HCT116 (cell line): ENCODE measurements around the gene CCN5. TPM values are rescaled to one million over a fixed set of nuclear protein-coding genes. Genes with fewer than 3 reads are reported as not detected.
A peak's percentile ranks its signal among the peaks of the same experiment; 100 is the strongest.

Source experiments
- ATAC-seq: fragments of 200-7000 bp; cut with Tn5 transposase; 2 replicates; pipeline ENCODE4 v1.9.1; 2020; ENCODE audit warnings: mild to moderate bottlenecking, moderate library complexity
- BruUV-seq: library from RNA; stranded (reverse); fragments of 400-500 nt; replicated peaks from 2 replicates; lab custom pipeline; 2021; lab: Mats Ljungman, UMichigan
- CTCF ChIA-PET: fragments of 300-600 bp; sonication (Branson Sonifier 250); formaldehyde crosslinking; loops from one replicate; lab custom pipeline; 2021; ENCODE audit warnings: antibody characterized with exemption; lab: Charles Lee
- POLR2A ChIA-PET: fragments of 300-600, 350-600 bp; sonication (Branson Sonifier 250); formaldehyde crosslinking; loops from one replicate; lab custom pipeline; 2021; ENCODE audit warnings: antibody characterized with exemption; lab: Charles Lee
- RAD21 ChIA-PET, 2 experiments: fragments of 300-600 bp; sonication (Branson Sonifier 250); formaldehyde crosslinking; loops; one replicate each; lab custom pipeline; 2023; ENCODE audit warnings: low total read pairs in 2 of 2; ENCODE audit not compliant: uncharacterized antibody in 2 of 2, unreplicated experiment in 2 of 2, low non-redundant PET in 1 of 2; lab: Charles Lee
- DNase-seq: peaks from one replicate; pipeline ENCODE4 v3.0.0-alpha.2; 2010; ENCODE audit warnings: low read depth, low spot score
- H2AFZ ChIP-seq: fragments of 200-600 bp; shearing (Covaris generic), sonication (generic); 2 replicates; pipeline ENCODE4 v1.6.1; 2017; ENCODE audit warnings: low read depth, mixed run types, mixed read lengths, antibody characterized with exemption, low read length; ENCODE audit not compliant: poor library complexity, severe bottlenecking
- H3K27ac ChIP-seq: 2 replicates; pipeline ENCODE4 v1.5.1; 2012; ENCODE audit warnings: low read depth, low read length
- H3K27me3 ChIP-seq: fragments of 200-600 bp; sonication (generic); 2 replicates; pipeline ENCODE4 v1.6.1; 2016; ENCODE audit warnings: mixed run types, low read length, mixed read lengths; ENCODE audit not compliant: insufficient read depth
- H3K36me3 ChIP-seq, 2 experiments: fragments of 200-500 bp in 1 of 2; fragments of 200-600 bp in 1 of 2; sonication (Bioruptor generic) in 1 of 2; sonication (generic) in 1 of 2; 2 replicates each; pipeline versions ENCODE4 v1.5.1 to v1.6.1; 2014 to 2016; ENCODE audit warnings: low read length in 2 of 2, inconsistent platforms in 1 of 2, mixed read lengths in 1 of 2, mixed run types in 1 of 2; ENCODE audit not compliant: insufficient read depth in 2 of 2, control insufficient read depth in 1 of 2
- H3K4me1 ChIP-seq, 2 experiments: fragments of 200-600 bp in 1 of 2; sonication (generic) in 1 of 2; 2 replicates each; pipeline versions ENCODE4 v1.5.1 to v1.6.1; 2012 to 2017; ENCODE audit warnings: low read length in 2 of 2, inconsistent platforms in 1 of 2, mild to moderate bottlenecking in 1 of 2, mixed read lengths in 1 of 2, mixed run types in 1 of 2, moderate library complexity in 1 of 2; ENCODE audit not compliant: insufficient read depth in 2 of 2, control insufficient read depth in 1 of 2
- H3K4me2 ChIP-seq: fragments of 200-600 bp; sonication (generic); 2 replicates; pipeline ENCODE4 v1.6.1; 2017; ENCODE audit warnings: mixed run types, low read length, mixed read lengths
- H3K4me3 ChIP-seq, 2 experiments: fragments of 200-600 bp in 1 of 2; sonication (generic) in 1 of 2; replicated peaks in 1 of 2; 2 replicates each; pipeline ENCODE4 v1.5.1; 2011 to 2016; ENCODE audit warnings: low read length in 2 of 2, control low read depth in 1 of 2, low read depth in 1 of 2, mild to moderate bottlenecking in 1 of 2, mixed read lengths in 1 of 2, mixed run types in 1 of 2
- H3K79me2 ChIP-seq: fragments of 200-600 bp; sonication (generic); 2 replicates; pipeline ENCODE4 v1.6.1; 2017; ENCODE audit warnings: mild to moderate bottlenecking, mixed run types, low read length, moderate library complexity, mixed read lengths; ENCODE audit not compliant: insufficient read depth
- H3K9ac ChIP-seq: fragments of 200-600 bp; sonication (generic); 2 replicates; pipeline ENCODE4 v1.6.1; 2016; ENCODE audit warnings: low read length, mixed read lengths
- H3K9me2 ChIP-seq: fragments of 200-600 bp; sonication (generic), shearing (Covaris generic); 2 replicates; pipeline ENCODE4 v1.6.1; 2017; ENCODE audit warnings: mixed run types, mild to moderate bottlenecking, moderate library complexity; ENCODE audit not compliant: insufficient read depth
- H3K9me3 ChIP-seq, 2 experiments: fragments of 200-500 bp in 1 of 2; fragments of 200-600 bp in 1 of 2; sonication (Bioruptor generic) in 1 of 2; sonication (generic) in 1 of 2; 2 replicates each; pipeline ENCODE4 v1.6.1; 2014 to 2017; ENCODE audit warnings: low read length in 2 of 2, mixed read lengths in 2 of 2, inconsistent platforms in 1 of 2, low read depth in 1 of 2, mild to moderate bottlenecking in 1 of 2, mixed run types in 1 of 2, moderate library complexity in 1 of 2; ENCODE audit not compliant: control insufficient read depth in 1 of 2, insufficient read depth in 1 of 2
- H4K20me1 ChIP-seq: fragments of 200-600 bp; sonication (generic), shearing (Covaris generic); 2 replicates; pipeline ENCODE4 v1.6.1; 2017; ENCODE audit warnings: mixed run types, mild to moderate bottlenecking, moderate library complexity; ENCODE audit not compliant: insufficient read depth
- CEBPB ChIP-seq: IDR thresholded peaks from 2 replicates; pipeline ENCODE4 v1.6.1; 2012; ENCODE audit warnings: low read depth
- EGR1 ChIP-seq: IDR thresholded peaks from 2 replicates; pipeline ENCODE4 v1.6.1; 2012; ENCODE audit warnings: low read depth
- EZH2phosphoT487 ChIP-seq: fragments of 200-600 bp; IDR thresholded peaks from 2 replicates; pipeline ENCODE4 v1.6.1; 2018; ENCODE audit warnings: antibody characterized with exemption, borderline replicate concordance
- FOSL1 ChIP-seq: IDR thresholded peaks from 2 replicates; pipeline ENCODE4 v1.6.1; 2012; ENCODE audit warnings: low read depth
- POLR2A ChIP-seq: IDR thresholded peaks from 2 replicates; pipeline ENCODE4 v1.7.0; 2011; ENCODE audit warnings: borderline replicate concordance; ENCODE audit not compliant: insufficient read depth, insufficient read length; ENCODE audit errors: extremely low read depth
- POLR2AphosphoS5 ChIP-seq: IDR thresholded peaks from 2 replicates; pipeline ENCODE4 v1.6.1; 2011; ENCODE audit warnings: mild to moderate bottlenecking, low read depth, low read length, moderate library complexity
- RAD21 ChIP-seq: IDR thresholded peaks from 2 replicates; pipeline ENCODE4 v1.6.1; 2012; ENCODE audit warnings: low read depth, mild to moderate bottlenecking
- SRF ChIP-seq: IDR thresholded peaks from 2 replicates; pipeline ENCODE4 v1.6.1; 2012; ENCODE audit warnings: low read depth
- YY1 ChIP-seq: IDR thresholded peaks from 2 replicates; pipeline ENCODE4 v1.6.1; 2011; ENCODE audit warnings: low read length, low read depth, moderate library complexity, mild to moderate bottlenecking; ENCODE audit not compliant: insufficient replicate concordance; ENCODE audit errors: extremely low read depth
- ZNF274 ChIP-seq: fragments of 200-500 bp; sonication (Bioruptor generic); IDR thresholded peaks from 2 replicates; pipeline ENCODE4 v1.6.1; 2014; ENCODE audit warnings: mild to moderate bottlenecking, low read depth, low read length, inconsistent platforms
- intact Hi-C: fragments of 100-400 bp; cut with micrococcal nuclease; formaldehyde crosslinking; loops from 2 replicates; pipeline ENCODE4 v1.10.0; 2022
- total RNA-seq: library from RNA; stranded (reverse); gene quantifications from one replicate; pipeline ENCODE4 v1.2.1, GENCODE V29; 2021; ENCODE audit not compliant: unreplicated experiment
- TF ChIP-seq, protein P1 (sequence below): IDR thresholded peaks from 2 replicates; pipeline ENCODE4 v1.6.1; 2012
- TF ChIP-seq, protein P2 (sequence below), 3 experiments: fragments of 200-600 bp in 1 of 3; sonication (generic) in 1 of 3; IDR thresholded peaks in 2 of 3; conservative IDR thresholded peaks in 1 of 3; 2 replicates each; pipeline ENCODE4 v1.5.1; 2012 to 2017; ENCODE audit warnings: low read depth in 2 of 3, low read length in 2 of 3, antibody characterized with exemption in 1 of 3, borderline replicate concordance in 1 of 3, control low read depth in 1 of 3, mild to moderate bottlenecking in 1 of 3, mixed read lengths in 1 of 3, mixed run types in 1 of 3, moderate library complexity in 1 of 3; ENCODE audit not compliant: insufficient read depth in 1 of 3

The CCN5 gene
- total RNA-seq, 1 experiment from 2014 or later: 0.20 TPM

- H3K4me3 ChIP-seq: no peak overlapping the region
- no peaks in the 10 kb centered on the region for H3K9me3 ChIP-seq
- no peaks in the 10 kb centered on the region for H4K20me1 ChIP-seq
- peak overlapping the region; percentile 50 for H3K4me2 ChIP-seq
- intact Hi-C loops: loop anchor here (1.0 kb wide), 1 partner anchor 121 kb away; no protein-coding TSS in a partner anchor
- no TSS peak for BruUV-seq
- no peaks in the 10 kb centered on the region for H3K27me3 ChIP-seq
- no peak for DNase-seq
- H3K27ac ChIP-seq: no peak overlapping the region
- ATAC-seq: no peak
- H3K79me2 ChIP-seq: no peaks in the 10 kb centered on the region
- H3K4me1 ChIP-seq: peaks cover 8 to 12% of the 10 kb centered on the region in 2 experiments; a peak in 3 of 4 replicates
- ChIA-PET POLR2A (interaction anchor here (1.3 to 1.8 kb wide), 2 partner anchors 17 to 36 kb away, joined by 3 to 5 read pairs; no protein-coding TSS in a partner anchor), RAD21 (interaction anchor here in 1 of 2 experiments (1.9 kb wide), 1 partner anchor 120 kb away, joined by 7 read pairs; no protein-coding TSS in a partner anchor), CTCF (interaction anchor here (0.6 to 2.3 kb wide), 19 partner anchors 8 to 163 kb away, joined by 3 to 20 read pairs (median 5); partner anchors contain the start of genes CCN5, PABPC1L and YWHAB)
- peak overlapping the region; percentile 73 for H2AFZ ChIP-seq
- H3K9me2 ChIP-seq: no peaks in the 10 kb centered on the region
- no peaks in the 10 kb centered on the region for H3K36me3 ChIP-seq
- no peak overlapping the region for H3K9ac ChIP-seq
- TF ChIP-seq POLR2A: no peak
- TF ChIP-seq, protein P1, sequence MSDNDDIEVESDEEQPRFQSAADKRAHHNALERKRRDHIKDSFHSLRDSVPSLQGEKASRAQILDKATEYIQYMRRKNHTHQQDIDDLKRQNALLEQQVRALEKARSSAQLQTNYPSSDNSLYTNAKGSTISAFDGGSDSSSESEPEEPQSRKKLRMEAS: 0 out of 2 replicates have a peak, but pooled peaks have one; percentile 17
Measured at GRCh38 chr20:44746367-44747165, 31.4 kb downstream of the CCN5 start.

GRCh38 chr20:44747166-44748004 is 32.2 kb downstream of the CCN5 start:
- Histone ChIP-seq H3K27me3 (no peaks in the 10 kb centered on the region), H3K79me2 (no peaks in the 10 kb centered on the region), H3K9ac (no peak overlapping the region), H3K4me3 (no peak overlapping the region), H3K9me2 (no peaks in the 10 kb centered on the region), H3K36me3 (no peaks in the 10 kb centered on the region), H3K27ac (no peak overlapping the region), H3K4me1 (peaks cover 8 to 12% of the 10 kb centered on the region in 2 experiments; a peak in 3 of 4 replicates), H4K20me1 (no peaks in the 10 kb centered on the region), H3K9me3 (no peaks in the 10 kb centered on the region), H3K4me2 (peak overlapping the region; percentile 50), H2AFZ (peak overlapping the region; percentile 73)
- intact Hi-C loops: loop anchor here (1.0 kb wide), 1 partner anchor 120 kb away; no protein-coding TSS in a partner anchor
- ChIA-PET POLR2A (interaction anchor here (0.9 to 1.8 kb wide), 3 partner anchors 18 to 120 kb away, joined by 3 to 5 read pairs (median 4); no protein-coding TSS in a partner anchor), RAD21 (interaction anchor here (0.6 to 1.9 kb wide), 6 partner anchors 62 to 478 kb away, joined by 3 to 7 read pairs (median 4); no protein-coding TSS in a partner anchor), CTCF (interaction anchor here (0.6 to 2.3 kb wide), 29 partner anchors 9 to 543 kb away, joined by 3 to 20 read pairs (median 4); partner anchors contain the start of genes CCN5, PABPC1L and YWHAB)
- DNase-seq: peak; percentile 89
- no TSS peak for BruUV-seq
- TF ChIP-seq, protein P1: peak; percentile 64
- TF ChIP-seq POLR2AphosphoS5: peak; percentile 38
- TF ChIP-seq ZNF274: no peak
- no peak for TF ChIP-seq POLR2A
- no peak for TF ChIP-seq SRF
- peak; percentile 17 for TF ChIP-seq YY1
- peak; percentile 78 for TF ChIP-seq RAD21
- no peak for TF ChIP-seq EZH2phosphoT487
- no peak for TF ChIP-seq EGR1
- no peak for TF ChIP-seq FOSL1
- TF ChIP-seq, protein P2, sequence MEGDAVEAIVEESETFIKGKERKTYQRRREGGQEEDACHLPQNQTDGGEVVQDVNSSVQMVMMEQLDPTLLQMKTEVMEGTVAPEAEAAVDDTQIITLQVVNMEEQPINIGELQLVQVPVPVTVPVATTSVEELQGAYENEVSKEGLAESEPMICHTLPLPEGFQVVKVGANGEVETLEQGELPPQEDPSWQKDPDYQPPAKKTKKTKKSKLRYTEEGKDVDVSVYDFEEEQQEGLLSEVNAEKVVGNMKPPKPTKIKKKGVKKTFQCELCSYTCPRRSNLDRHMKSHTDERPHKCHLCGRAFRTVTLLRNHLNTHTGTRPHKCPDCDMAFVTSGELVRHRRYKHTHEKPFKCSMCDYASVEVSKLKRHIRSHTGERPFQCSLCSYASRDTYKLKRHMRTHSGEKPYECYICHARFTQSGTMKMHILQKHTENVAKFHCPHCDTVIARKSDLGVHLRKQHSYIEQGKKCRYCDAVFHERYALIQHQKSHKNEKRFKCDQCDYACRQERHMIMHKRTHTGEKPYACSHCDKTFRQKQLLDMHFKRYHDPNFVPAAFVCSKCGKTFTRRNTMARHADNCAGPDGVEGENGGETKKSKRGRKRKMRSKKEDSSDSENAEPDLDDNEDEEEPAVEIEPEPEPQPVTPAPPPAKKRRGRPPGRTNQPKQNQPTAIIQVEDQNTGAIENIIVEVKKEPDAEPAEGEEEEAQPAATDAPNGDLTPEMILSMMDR (IDR thresholded peaks at IDR 0.05 in 2 of 3, conservative IDR thresholded peaks at IDR 0.05 in 1 of 3; ENCODE audit: borderline replicate concordance in 1 of 3, insufficient read depth in 1 of 3, low read depth in 2 of 3, low read length in 2 of 3): peak; percentile 78 to 88 (median 83)
- peak; percentile 75; the same call in 1 of the 2 replicates for TF ChIP-seq CEBPB
- ATAC-seq: peak; percentile 92
